Right kidney (tissue), 1 donor: ENCODE results near the gene TNNT1.

Source experiments
- DNase-seq: peaks from one replicate; pipeline ENCODE4 v3.0.0-alpha.2; 2016

Gene TNNT1

DNA sequence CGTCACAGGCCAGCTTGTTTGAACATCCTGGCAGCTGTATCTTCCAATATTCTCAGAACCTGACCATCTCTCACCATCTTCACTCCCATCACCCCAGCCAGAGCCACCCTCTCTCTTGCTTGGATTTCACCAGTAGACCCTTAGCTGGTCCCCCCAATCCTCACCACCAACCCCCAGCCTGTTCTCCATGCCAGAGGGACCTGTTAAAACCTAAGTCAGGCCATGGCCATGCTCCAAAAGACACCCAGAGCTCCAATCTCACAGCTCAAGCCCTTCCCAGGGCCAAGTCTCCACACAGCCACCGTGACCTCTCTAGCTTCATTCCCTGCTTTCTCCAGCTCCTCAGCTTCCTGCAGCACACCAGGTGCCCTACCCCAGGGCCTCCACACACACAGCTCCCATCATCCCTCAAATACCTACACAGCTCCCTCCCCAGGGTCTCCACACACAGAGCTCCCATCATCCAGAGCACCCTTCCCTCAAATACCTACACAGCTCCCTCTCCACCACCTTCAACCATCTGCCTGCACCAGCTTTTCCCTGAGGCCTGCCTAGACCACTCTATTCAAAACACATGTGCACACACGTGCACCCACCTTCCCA is 59.6 kb downstream of the TNNT1 start:
- DNase-seq, result no peak

DNA sequence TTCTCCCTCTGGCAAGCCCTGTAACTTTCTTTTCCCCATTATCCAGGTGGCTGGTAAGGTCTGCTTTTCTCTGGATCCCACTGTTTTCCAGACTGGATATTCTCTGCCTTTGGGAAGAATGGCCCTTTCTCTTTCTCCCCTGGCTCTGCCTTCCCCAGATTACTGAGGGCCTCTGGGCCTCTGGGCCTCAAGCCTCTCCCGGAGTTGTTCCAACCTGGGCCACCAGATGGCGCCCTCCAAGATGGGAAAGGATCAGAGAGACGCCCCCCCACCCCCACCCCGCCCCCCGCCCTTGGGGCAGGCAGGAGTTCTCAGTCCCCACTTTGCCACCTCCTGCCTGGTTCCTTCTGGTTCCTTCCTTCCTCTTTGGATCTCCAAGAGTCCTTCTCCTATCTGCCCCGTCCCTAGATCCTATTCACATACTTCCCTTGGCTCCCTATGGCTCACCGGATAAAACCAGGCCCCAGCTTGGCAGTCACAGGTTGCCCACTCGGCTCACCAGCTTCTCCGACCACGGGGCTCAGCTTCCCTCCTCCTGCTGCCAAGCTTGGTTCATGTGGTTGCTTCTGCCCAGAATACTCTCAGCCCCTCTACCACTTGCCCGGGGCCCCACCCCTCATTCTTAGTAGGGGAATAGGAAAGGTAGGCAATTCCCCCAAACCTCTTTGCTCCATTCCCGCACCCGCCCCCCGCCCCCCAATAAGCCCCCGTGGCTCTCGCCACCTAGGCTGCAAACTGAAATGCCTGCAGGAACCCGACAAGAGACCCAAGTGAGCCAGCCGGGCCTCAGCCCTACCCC is 60.3 kb downstream of the TNNT1 start:
- DNase-seq, result peak; percentile 58

DNA sequence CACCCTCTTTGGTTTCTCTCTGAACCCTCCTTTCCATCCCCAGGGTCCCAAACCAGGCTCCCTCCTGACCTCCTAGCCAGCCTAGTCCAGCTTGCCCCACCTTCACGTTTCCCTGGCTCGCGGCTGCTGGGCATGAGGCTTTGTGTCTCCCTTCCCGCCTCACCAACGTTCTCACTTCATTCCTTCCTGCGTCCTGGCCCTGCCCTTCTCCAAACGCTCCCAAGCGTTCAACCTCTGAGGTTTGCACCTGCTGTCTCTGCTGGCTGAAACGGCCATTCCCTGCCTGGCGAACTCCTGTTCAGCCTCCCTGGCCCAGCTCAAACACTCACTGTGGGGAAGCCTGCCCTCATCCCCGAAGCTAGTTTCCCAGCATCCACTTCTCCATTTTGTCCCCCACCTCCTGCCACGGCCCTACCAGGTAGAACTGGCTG is 61.0 kb downstream of the TNNT1 start:
- DNase-seq, result no peak

DNA sequence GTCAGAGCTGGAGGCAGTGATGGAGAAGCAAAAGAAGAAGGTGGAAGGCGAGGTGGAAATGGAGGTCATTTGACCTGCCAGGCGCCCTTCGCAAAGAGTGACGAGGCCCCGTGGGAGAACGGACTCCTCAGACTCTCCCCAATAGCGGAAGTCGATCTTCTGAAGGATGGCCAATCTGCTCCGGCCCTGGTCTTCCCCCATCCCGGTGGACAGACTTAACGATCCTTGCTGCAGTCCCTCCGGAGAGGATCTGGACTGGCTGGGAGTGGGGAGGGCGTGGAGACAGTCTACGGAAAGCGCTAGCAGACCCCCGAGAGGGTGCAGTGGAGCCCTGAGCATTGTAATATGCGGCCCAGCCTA is 61.5 kb downstream of the TNNT1 start:
- DNase-seq, result no peak

DNA sequence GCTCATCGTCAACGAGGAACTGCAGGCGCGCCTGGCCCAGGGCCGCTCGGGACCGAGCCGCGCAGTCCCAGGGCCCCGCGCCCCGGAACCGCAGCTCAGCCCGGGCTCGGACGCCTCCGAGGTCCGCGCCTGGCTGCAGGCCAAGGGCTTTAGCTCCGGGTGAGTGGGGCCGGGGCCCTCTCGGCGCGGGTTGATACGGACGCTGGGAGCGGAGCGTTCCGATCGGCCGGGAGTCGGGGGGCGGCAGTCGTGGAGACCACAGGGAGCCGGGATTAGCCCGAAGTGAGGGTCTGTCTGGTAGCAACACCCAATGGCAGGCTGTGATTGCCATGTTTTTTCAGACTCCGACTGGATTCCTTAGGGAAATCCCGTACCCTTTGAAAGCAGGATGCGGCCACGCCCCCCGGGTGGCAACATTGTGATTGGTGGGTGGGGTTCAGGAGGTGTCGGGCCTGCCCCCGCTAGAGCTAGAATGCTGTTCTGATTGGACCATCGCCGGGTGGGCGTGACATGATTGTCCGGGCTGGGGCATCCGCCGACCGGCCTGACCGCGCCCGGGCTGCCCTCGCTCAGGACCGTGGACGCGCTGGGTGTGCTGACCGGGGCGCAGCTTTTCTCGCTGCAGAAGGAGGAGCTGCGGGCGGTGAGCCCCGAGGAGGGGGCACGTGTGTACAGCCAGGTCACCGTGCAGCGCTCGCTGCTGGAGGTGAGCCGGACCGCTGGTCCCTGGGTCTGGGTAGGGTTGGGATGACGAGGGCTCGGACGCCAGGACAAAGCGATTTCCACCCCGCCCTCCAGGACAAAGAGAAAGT is 62.1 kb downstream of the TNNT1 start:
- peak; percentile 84 for DNase-seq

DNA sequence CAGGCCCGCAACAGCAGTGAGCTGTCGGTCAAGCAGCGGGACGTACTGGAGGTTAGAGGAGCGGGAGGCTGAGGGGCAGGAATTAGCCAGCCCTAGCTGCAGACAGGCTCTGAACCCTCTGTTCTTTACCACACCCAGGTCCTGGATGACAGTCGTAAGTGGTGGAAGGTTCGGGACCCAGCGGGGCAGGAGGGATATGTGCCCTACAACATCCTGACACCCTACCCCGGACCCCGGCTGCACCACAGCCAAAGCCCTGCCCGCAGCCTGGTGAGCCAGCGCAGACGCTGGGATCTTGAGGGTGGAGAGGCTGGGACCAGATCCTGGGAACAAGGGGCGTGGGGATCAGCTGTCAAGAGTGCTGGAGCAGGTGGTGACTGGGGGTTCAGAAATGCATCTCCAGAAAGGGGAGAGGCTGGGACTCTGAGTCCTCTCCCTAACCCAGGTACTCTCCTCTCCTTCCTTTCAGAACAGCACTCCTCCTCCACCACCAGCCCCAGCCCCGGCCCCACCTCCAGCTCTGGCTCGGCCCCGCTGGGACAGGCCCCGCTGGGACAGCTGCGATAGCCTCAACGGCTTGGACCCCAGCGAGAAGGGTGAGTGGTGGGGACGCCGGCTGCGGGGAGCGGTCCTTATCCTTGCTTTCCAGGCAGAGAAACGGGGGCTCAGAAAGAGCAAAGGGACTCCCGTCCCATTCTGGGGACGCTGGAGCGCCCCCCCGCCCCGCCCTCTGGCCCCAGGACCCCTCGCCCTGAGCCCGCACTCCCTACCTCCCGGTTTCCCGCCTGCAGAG is 62.9 kb downstream of the TNNT1 start:
- no peak for DNase-seq

DNA sequence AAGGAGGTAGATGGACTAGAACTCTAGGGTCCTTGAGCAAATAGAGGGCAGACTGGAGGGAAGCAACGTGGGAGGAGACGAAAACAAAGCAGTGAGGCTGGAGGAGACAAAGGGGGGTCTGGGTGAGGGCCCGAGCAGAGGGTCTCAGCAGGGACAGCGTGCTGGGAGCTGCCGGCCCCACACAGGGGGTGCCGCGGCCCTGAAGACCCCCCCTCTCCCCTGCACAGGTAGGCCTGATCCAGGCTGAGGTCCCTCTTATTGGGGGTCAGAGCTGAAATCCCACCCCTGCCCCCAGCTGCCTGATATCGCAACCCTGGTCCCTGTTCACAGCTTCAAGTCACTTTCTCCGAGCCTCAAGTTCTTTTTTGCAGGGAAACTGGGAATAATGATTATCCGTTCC is 64.6 kb downstream of the TNNT1 start:
- DNase-seq, result no peak

DNA sequence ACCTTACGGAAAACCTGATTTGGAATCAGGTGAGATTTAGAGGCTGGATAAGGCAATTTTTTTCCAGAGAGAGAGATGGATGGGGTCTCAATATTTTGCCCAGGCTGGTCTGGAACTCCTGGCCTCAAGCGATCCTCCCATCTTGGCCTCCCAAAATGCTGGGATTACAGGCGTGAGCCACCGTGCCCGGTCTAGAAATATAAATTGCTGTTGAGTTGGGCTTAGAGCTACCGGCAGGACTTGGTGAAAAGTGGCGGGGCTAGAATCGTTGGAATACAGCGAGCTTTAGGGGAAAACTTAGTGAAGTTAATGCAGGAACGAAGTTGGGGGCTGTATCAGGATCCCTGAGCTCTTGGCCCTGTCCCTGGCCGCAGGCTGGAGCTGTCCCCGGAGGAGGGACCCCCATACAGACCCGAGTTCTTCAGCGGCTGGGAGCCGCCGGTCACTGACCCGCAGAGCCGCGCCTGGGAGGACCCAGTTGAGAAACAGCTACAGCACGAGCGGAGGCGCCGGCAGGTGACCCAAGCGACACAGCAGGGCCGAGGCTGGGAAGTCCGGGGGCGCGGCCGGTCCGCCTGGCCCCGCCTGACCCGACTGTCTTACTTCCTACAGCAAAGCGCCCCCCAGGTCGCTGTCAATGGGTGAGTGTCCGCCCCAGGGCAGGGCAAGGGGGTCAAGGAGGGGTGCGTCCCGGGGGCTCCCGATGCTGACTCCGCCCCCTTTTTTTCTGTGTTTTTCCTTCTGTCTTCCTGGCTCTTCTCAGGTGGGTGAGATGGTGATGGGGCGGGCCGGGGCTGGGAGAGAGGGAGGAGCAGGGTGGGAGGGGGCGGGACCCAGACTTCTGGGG is 65.8 kb downstream of the TNNT1 start:
- DNase-seq, result no peak
